VCaP (cell line): Measurements from ENCODE around the gene WDR49.

ENCODE experiments used
- H3K27ac ChIP-seq: fragments of 450-650 bp; 2 replicates; pipeline ENCODE4 v1.5.1; 2017
- TF ChIP-seq, protein P1 (sequence below): fragments of 450-650 bp; conservative IDR thresholded peaks from 2 replicates; pipeline ENCODE4 v1.5.1; 2017; ENCODE audit warnings: mild to moderate bottlenecking, moderate library complexity

The WDR49 gene

DNA sequence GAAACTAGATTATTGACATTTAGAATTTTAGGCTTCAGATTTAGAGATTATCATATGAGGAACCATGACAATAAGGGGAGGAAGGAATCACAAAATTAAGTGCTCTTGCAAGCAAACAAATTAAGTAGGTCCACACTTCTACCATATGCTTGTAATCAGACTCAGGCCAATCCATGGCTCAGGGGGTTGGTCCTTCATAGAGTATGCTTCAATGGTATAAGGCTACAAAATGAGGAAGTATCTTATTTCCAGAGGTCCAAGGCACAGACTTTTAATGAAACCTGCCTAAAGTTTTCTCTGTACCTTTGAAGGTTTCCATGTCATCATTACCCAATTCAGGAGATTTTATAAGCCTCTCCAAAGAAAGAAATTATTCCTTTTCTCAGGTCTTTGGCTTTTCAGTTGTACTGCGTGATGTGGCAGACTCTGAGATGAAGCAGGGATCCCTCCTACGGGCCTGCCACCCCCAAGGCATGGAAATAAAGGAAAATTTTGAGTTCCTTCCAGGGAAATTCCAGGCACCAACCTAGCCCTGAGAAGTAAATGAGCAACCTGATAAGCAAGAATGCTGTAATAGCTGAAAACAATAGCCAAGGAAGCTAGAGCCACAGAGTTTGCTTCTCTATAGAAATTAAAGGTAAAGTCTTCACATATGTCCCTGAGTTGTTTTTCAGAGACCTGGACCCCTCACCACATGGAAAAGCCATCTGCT is 216.2 kb downstream of the WDR49 start:
- TF ChIP-seq, protein P1, sequence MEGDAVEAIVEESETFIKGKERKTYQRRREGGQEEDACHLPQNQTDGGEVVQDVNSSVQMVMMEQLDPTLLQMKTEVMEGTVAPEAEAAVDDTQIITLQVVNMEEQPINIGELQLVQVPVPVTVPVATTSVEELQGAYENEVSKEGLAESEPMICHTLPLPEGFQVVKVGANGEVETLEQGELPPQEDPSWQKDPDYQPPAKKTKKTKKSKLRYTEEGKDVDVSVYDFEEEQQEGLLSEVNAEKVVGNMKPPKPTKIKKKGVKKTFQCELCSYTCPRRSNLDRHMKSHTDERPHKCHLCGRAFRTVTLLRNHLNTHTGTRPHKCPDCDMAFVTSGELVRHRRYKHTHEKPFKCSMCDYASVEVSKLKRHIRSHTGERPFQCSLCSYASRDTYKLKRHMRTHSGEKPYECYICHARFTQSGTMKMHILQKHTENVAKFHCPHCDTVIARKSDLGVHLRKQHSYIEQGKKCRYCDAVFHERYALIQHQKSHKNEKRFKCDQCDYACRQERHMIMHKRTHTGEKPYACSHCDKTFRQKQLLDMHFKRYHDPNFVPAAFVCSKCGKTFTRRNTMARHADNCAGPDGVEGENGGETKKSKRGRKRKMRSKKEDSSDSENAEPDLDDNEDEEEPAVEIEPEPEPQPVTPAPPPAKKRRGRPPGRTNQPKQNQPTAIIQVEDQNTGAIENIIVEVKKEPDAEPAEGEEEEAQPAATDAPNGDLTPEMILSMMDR: no peak
- no peak overlapping the region for H3K27ac ChIP-seq
